A673 (cell line): ENCODE measurements around the gene RIPOR3. TPM values are rescaled to one million over a fixed set of nuclear protein-coding genes. Genes with fewer than 3 reads are reported as not detected.
"Not testable (repeated sequence)": the region's sequence is repeated elsewhere in the genome, so short reads cannot be mapped to it uniquely, and the experiment has no call there.

Experiments used
- BruUV-seq: library from RNA; stranded (reverse); fragments of 400-500 nt; replicated peaks from 2 replicates; lab custom pipeline; 2021; lab: Mats Ljungman, UMichigan
- CTCF ChIA-PET: fragments of 300-600 bp; sonication (Branson Sonifier 250); formaldehyde crosslinking; loops from one replicate; lab custom pipeline; 2022; ENCODE audit warnings: antibody characterized with exemption; lab: Charles Lee
- POLR2A ChIA-PET: fragments of 300-600 bp; sonication (Branson Sonifier 250); formaldehyde crosslinking; loops from one replicate; lab custom pipeline; 2022; ENCODE audit warnings: antibody characterized with exemption; ENCODE audit not compliant: low non-redundant PET; lab: Charles Lee
- DNase-seq: peaks from one replicate; pipeline ENCODE4 v3.0.0-alpha.2; 2015; ENCODE audit warnings: low spot score
- H3K27ac ChIP-seq: fragments of 200-600 bp; sonication (generic); 2 replicates; pipeline ENCODE4 v1.5.1; 2016; ENCODE audit warnings: mixed run types, low read depth, mild to moderate bottlenecking, mixed read lengths, antibody characterized with exemption, low read length; ENCODE audit not compliant: poor library complexity, severe bottlenecking
- H3K27me3 ChIP-seq: fragments of 200-600 bp; sonication (generic); replicated peaks from 2 replicates; pipeline ENCODE4 v1.6.1; 2017; ENCODE audit warnings: mixed run types, low read depth, mild to moderate bottlenecking, mixed read lengths, antibody characterized with exemption, low read length; ENCODE audit not compliant: insufficient read depth, poor library complexity
- H3K36me3 ChIP-seq: fragments of 200-600 bp; sonication (generic); 2 replicates; pipeline ENCODE4 v1.6.1; 2016; ENCODE audit warnings: mixed run types, mild to moderate bottlenecking, mixed read lengths, antibody characterized with exemption, low read length; ENCODE audit not compliant: insufficient read depth, poor library complexity, severe bottlenecking
- H3K4me1 ChIP-seq: fragments of 200-600 bp; sonication (generic); 2 replicates; pipeline ENCODE4 v1.6.1; 2017; ENCODE audit warnings: mixed run types, mild to moderate bottlenecking, mixed read lengths, antibody characterized with exemption, low read length; ENCODE audit not compliant: insufficient read depth, poor library complexity, severe bottlenecking
- H3K4me3 ChIP-seq: fragments of 200-600 bp; sonication (generic); 2 replicates; pipeline ENCODE4 v1.5.1; 2016; ENCODE audit warnings: low read depth, mixed run types, mild to moderate bottlenecking, mixed read lengths, low read length; ENCODE audit not compliant: poor library complexity, severe bottlenecking
- H3K9me3 ChIP-seq: fragments of 200-600 bp; sonication (generic); 2 replicates; pipeline ENCODE4 v1.6.1; 2016; ENCODE audit warnings: mixed run types, low read depth, mild to moderate bottlenecking, mixed read lengths, antibody characterized with exemption, low read length; ENCODE audit not compliant: poor library complexity, severe bottlenecking
- EZH2 ChIP-seq: fragments of 200-600 bp; sonication (generic); IDR thresholded peaks from 2 replicates; pipeline ENCODE4 v1.6.1; 2017; ENCODE audit warnings: borderline replicate concordance, low read depth, mild to moderate bottlenecking, mixed read lengths, antibody characterized with exemption, low read length; ENCODE audit not compliant: poor library complexity, severe bottlenecking
- intact Hi-C: fragments of 100-400 bp; cut with micrococcal nuclease; formaldehyde crosslinking; loops from one replicate; pipeline ENCODE4 v1.10.0; 2022; ENCODE audit not compliant: unreplicated experiment
- total RNA-seq: library from RNA; stranded (reverse); gene quantifications from 2 replicates; pipeline ENCODE4 v1.2.3, GENCODE V29; 2021
- TF ChIP-seq, protein P1 (sequence below): fragments of 300-800, 200-600 bp; sonication (generic); conservative IDR thresholded peaks from 2 replicates; pipeline ENCODE4 v1.5.1; 2017; ENCODE audit warnings: low read depth, mild to moderate bottlenecking, antibody characterized with exemption, low read length, moderate library complexity, mixed read lengths

Gene RIPOR3
- total RNA-seq, 1 experiment from 2014 or later = 19.1 TPM

DNA sequence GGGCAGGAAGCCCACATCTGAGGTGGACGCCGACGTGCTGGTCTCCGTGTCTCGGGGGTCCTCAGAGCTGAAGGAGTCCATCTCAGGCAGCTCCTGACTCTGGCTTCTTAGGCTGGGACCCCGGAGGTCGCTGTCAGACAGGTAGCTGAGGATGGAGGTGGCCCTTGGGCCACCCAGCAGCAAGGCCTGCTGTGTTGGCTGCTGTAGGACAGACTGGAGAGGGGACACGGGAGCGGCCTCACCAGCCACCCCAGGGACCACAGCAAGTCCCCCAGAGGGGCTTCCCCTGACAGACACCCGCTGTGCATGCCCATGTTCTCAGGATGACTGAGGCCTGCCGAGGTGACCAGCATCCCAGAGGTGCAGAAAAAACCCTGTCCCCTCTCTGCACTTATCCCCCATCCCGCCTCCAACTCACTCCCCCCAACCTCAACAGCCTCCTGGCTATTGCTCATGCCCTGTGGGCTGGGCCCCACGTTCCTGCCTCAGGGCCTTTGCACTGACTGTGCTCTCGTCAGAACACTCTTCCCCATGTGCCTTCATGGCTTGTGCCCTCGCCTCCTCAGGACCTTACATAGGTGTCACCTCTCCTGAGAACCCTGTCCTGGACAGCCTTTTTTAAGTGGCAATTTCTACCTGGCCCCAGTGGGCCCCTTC is 88.8 kb downstream of the RIPOR3 start:
- no peaks in the 10 kb centered on the region for H3K27me3 ChIP-seq
- TF ChIP-seq, protein P1, sequence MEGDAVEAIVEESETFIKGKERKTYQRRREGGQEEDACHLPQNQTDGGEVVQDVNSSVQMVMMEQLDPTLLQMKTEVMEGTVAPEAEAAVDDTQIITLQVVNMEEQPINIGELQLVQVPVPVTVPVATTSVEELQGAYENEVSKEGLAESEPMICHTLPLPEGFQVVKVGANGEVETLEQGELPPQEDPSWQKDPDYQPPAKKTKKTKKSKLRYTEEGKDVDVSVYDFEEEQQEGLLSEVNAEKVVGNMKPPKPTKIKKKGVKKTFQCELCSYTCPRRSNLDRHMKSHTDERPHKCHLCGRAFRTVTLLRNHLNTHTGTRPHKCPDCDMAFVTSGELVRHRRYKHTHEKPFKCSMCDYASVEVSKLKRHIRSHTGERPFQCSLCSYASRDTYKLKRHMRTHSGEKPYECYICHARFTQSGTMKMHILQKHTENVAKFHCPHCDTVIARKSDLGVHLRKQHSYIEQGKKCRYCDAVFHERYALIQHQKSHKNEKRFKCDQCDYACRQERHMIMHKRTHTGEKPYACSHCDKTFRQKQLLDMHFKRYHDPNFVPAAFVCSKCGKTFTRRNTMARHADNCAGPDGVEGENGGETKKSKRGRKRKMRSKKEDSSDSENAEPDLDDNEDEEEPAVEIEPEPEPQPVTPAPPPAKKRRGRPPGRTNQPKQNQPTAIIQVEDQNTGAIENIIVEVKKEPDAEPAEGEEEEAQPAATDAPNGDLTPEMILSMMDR = no peak
- TF ChIP-seq EZH2 = no peak
- ChIA-PET CTCF (no interaction called here), POLR2A (no interaction called here)
- no peaks in the 10 kb centered on the region for H3K9me3 ChIP-seq
- no peak overlapping the region for H3K4me3 ChIP-seq
- no peak for DNase-seq
- H3K36me3 ChIP-seq = no peaks in the 10 kb centered on the region
- BruUV-seq = no TSS peak
- no peak overlapping the region for H3K27ac ChIP-seq
- H3K4me1 ChIP-seq = no peaks in the 10 kb centered on the region
- intact Hi-C loops = no loop called here

DNA sequence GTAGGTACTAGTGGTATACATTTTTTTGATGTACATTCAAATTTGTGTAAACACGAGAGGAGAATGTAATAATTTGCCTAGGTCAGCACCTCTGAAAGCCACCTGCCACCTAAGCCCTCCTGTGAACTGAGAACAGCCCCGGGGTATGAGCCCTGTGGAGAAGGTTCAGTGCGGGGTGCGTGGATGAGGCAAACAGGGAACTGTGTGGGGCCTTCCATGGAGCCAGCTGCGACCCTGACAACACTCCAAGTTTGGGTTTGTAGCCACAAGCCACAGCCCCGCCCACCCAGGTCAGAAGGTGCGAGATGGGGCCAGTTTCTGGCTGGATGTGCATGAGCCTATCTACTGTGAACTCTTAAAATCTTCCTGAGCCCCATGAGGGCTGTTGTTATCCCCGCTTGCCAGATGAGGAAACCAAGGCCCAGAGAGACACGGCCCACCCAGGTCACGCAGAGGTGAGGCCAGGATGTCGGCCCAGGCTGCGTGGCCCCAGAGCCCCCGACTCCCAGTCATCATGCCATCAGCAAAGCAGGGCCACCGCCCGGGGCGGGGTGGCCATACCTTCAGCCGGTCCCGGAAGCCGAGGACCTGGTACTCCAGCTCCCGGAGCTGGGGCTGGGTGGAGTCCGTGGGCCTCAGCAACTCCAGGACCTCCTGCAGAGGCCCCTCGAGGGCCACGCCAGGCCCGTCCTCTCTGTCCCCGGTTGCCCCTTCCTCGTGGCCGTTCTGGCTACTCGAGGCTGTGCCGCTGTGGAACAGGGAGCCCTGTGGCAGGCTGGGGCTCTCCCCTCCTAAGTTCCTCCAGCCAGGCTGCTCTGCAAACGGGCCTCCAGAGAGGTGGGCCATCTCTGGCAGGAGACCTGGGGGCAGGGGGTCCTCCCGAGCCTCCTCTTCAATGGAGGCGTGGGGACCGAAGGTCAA is 89.6 kb downstream of the RIPOR3 start:
- no peak for DNase-seq
- BruUV-seq = no TSS peak
- Histone ChIP-seq H3K9me3 (no peaks in the 10 kb centered on the region), H3K36me3 (no peaks in the 10 kb centered on the region), H3K27ac (no peak overlapping the region), H3K4me3 (no peak overlapping the region), H3K4me1 (no peaks in the 10 kb centered on the region), H3K27me3 (no peaks in the 10 kb centered on the region)
- intact Hi-C loops = no loop called here
- CTCF ChIA-PET = no interaction called here
- POLR2A ChIA-PET = no interaction called here
- TF ChIP-seq EZH2 = no peak

DNA sequence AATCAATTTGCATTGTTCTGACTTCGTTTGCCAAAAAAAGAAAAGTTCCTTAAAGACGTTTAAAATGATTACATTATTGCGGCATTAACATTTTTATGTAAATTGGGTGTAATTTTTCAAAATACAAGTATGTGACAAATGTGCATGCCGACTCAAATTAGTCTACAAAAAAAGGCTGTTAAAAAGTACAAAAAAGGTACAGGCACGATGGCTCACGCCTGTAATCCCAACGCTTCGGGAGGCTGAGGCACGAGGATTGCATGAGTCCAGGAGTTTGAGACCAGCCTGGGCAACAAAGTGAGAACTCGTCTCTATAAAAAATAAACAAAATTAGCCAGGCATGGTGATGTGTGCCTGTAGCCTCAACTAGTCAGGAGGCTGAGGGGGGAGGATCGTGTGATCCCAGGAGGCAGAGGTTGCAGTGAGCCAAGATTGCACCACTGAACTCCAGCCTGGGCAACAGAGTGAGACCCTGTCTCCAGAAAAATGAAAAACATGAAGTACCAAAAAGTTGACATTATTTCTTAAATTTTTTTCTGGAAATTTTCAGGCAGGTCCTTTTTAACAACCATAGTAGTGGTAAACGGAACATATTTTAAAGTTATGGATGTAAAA is 91.0 kb downstream of the RIPOR3 start:
- Histone ChIP-seq H3K36me3 (no peaks in the 10 kb centered on the region), H3K4me1 (no peaks in the 10 kb centered on the region), H3K27ac (no peak overlapping the region), H3K27me3 (no peaks in the 10 kb centered on the region), H3K9me3 (no peaks in the 10 kb centered on the region), H3K4me3 (no peak overlapping the region)
- ChIA-PET POLR2A (no interaction called here), CTCF (no interaction called here)
- DNase-seq = no peak
- TF ChIP-seq, protein P1 = no peak
- no peak for TF ChIP-seq EZH2
- BruUV-seq = no TSS peak
- intact Hi-C loops = no loop called here

DNA sequence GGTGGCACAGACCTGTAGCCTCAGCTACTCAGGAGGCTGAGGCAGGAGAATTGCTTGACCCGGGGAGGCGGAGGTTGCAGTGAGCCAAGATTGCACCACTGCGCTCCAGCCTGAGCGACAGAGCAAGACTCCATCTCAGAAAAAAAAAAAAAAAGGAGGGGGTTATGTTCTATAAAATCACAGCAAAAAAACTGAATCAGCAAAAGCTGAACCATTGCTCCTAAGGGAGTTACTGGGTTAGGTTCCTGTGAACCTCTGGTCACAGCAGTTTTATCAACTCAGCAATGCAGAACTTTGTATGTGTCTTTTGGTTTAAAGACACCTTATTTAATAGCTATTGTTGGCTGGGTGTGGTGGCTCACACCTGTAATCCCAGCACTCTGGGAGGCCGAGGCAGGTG is 92.6 kb downstream of the RIPOR3 start:
- H3K27me3 ChIP-seq, intact Hi-C loops, DNase-seq, H3K9me3 ChIP-seq, CTCF ChIA-PET, H3K36me3 ChIP-seq, POLR2A ChIA-PET, H3K4me3 ChIP-seq, H3K4me1 ChIP-seq, BruUV-seq, H3K27ac ChIP-seq: not testable (repeated sequence)
